SK-N-SH treated with all-trans-retinoic acid at 6 μM for 48 hours (cell line): ENCODE results near the gene UTS2.

ENCODE experiments used
- ATAC-seq: fragments of 200-7000 bp; cut with Tn5 transposase; 3 replicates; pipeline ENCODE4 v1.9.1; 2020; ENCODE audit warnings: mild to moderate bottlenecking, moderate library complexity
- ARNTL ChIP-seq: fragments of 450-650 bp; formaldehyde crosslinking; IDR thresholded peaks from 2 replicates; pipeline ENCODE4 v1.5.0; 2020; ENCODE audit warnings: low read depth, mild to moderate bottlenecking, moderate library complexity, borderline replicate concordance
- BACH2 ChIP-seq: fragments of 250-450 bp; sonication (Bioruptor Pico); IDR thresholded peaks from 2 replicates; pipeline ENCODE4 v1.9.0; 2021; ENCODE audit warnings: mild to moderate bottlenecking, borderline replicate concordance
- CREB5 ChIP-seq: fragments of 250-450 bp; sonication (Bioruptor Pico); IDR thresholded peaks from 2 replicates; pipeline ENCODE4 v1.5.1; 2020; ENCODE audit warnings: low read depth, mild to moderate bottlenecking, moderate library complexity
- CSDC2 ChIP-seq: fragments of 250-450 bp; sonication (Bioruptor Pico); IDR thresholded peaks from 2 replicates; pipeline ENCODE4 v1.5.0; 2020; ENCODE audit warnings: mild to moderate bottlenecking, moderate library complexity
- CSRNP3 ChIP-seq: fragments of 250-450 bp; sonication (Bioruptor Pico); IDR thresholded peaks from 2 replicates; pipeline ENCODE4 v1.5.1; 2021; ENCODE audit warnings: mild to moderate bottlenecking, moderate library complexity
- ESRRG ChIP-seq: fragments of 250-450 bp; sonication (Bioruptor Pico); IDR thresholded peaks from 2 replicates; pipeline ENCODE4 v1.6.1; 2021; ENCODE audit warnings: mild to moderate bottlenecking
- GLIS3 ChIP-seq: fragments of 250-450 bp; sonication (Bioruptor Pico); IDR thresholded peaks from 2 replicates; pipeline ENCODE4 v1.5.0; 2020; ENCODE audit warnings: mild to moderate bottlenecking, moderate library complexity
- ISL1 ChIP-seq: fragments of 250-450 bp; sonication (Bioruptor Pico); IDR thresholded peaks from 2 replicates; pipeline ENCODE4 v2.1.2; 2022; ENCODE audit warnings: mild to moderate bottlenecking, moderate library complexity
- OSR1 ChIP-seq: fragments of 250-450 bp; sonication (Bioruptor Pico); IDR thresholded peaks from 2 replicates; pipeline ENCODE4 v1.8.0; 2022; ENCODE audit warnings: moderate library complexity, mild to moderate bottlenecking, inconsistent platforms
- PATZ1 ChIP-seq: fragments of 250-450 bp; sonication (Bioruptor Pico); IDR thresholded peaks from 2 replicates; pipeline ENCODE4 v1.8.0; 2020; ENCODE audit warnings: mild to moderate bottlenecking, moderate library complexity, borderline replicate concordance
- POU6F1 ChIP-seq: fragments of 250-450 bp; sonication (Bioruptor Pico); IDR thresholded peaks from 2 replicates; pipeline ENCODE4 v1.8.0; 2021; ENCODE audit warnings: low read depth, mild to moderate bottlenecking, moderate library complexity, borderline replicate concordance
- PPARA ChIP-seq: fragments of 250-450 bp; sonication (Bioruptor Pico); IDR thresholded peaks from 2 replicates; pipeline ENCODE4 v1.5.0; 2020; ENCODE audit warnings: mild to moderate bottlenecking, borderline replicate concordance
- SNAI2 ChIP-seq: fragments of 250-450 bp; sonication (Bioruptor Pico); IDR thresholded peaks from 2 replicates; pipeline ENCODE4 v1.5.0; 2020; ENCODE audit warnings: mild to moderate bottlenecking, moderate library complexity
- TCF4 ChIP-seq: fragments of 250-450 bp; sonication (Bioruptor Pico); IDR thresholded peaks from 2 replicates; pipeline ENCODE4 v1.8.0; 2021; ENCODE audit warnings: mild to moderate bottlenecking, moderate library complexity, borderline replicate concordance
- TOX ChIP-seq: fragments of 250-450 bp; sonication (Bioruptor Pico); IDR thresholded peaks from 2 replicates; pipeline ENCODE4 v1.8.0; 2021; ENCODE audit warnings: mild to moderate bottlenecking, moderate library complexity, borderline replicate concordance
- TSHZ2 ChIP-seq: fragments of 250-450 bp; sonication (Bioruptor Pico); IDR thresholded peaks from 2 replicates; pipeline ENCODE4 v1.5.0; 2020; ENCODE audit warnings: mild to moderate bottlenecking, moderate library complexity
- ZC3H10 ChIP-seq: fragments of 250-450 bp; sonication (Bioruptor Pico); IDR thresholded peaks from 2 replicates; pipeline ENCODE4 v1.5.1; 2021; ENCODE audit warnings: mild to moderate bottlenecking, moderate library complexity
- ZFP3 ChIP-seq: fragments of 250-450 bp; sonication (Bioruptor Pico); IDR thresholded peaks from 2 replicates; pipeline ENCODE4 v1.5.0; 2020; ENCODE audit warnings: mild to moderate bottlenecking, moderate library complexity
- ZFP30 ChIP-seq: fragments of 450-650 bp; formaldehyde crosslinking; IDR thresholded peaks from 2 replicates; pipeline ENCODE4 v1.5.0; 2022; ENCODE audit warnings: mild to moderate bottlenecking, moderate library complexity
- ZNF565 ChIP-seq: fragments of 450-650 bp; formaldehyde crosslinking; conservative IDR thresholded peaks from 2 replicates; pipeline ENCODE4 v1.5.0; 2020; ENCODE audit warnings: low read depth, mild to moderate bottlenecking, moderate library complexity
- ZNF70 ChIP-seq: fragments of 450-650 bp; formaldehyde crosslinking; IDR thresholded peaks from 2 replicates; pipeline ENCODE4 v1.5.0; 2020; ENCODE audit warnings: mild to moderate bottlenecking, moderate library complexity
- ZNF8 ChIP-seq: fragments of 450-650 bp; formaldehyde crosslinking; IDR thresholded peaks from 2 replicates; pipeline ENCODE4 v1.5.0; 2020; ENCODE audit warnings: mild to moderate bottlenecking, moderate library complexity

The UTS2 gene

GRCh38 chr1:7857985-7858384 lies 5.1 kb upstream of the UTS2 start:
- no peak for TF ChIP-seq BACH2 (CRISPR knock-in tag)
- TF ChIP-seq ZFP30 = no peak
- no peak for TF ChIP-seq GLIS3 (CRISPR knock-in tag)
- no peak for TF ChIP-seq ZNF565 (CRISPR knock-in tag)
- TF ChIP-seq CSDC2 = no peak
- TF ChIP-seq TOX (CRISPR knock-in tag) = no peak
- no peak for TF ChIP-seq PATZ1 (CRISPR knock-in tag)
- TF ChIP-seq PPARA (CRISPR knock-in tag) = no peak
- TF ChIP-seq CREB5 (CRISPR knock-in tag) = no peak
- no peak for TF ChIP-seq OSR1 (CRISPR knock-in tag)
- no peak for TF ChIP-seq ISL1
- no peak for TF ChIP-seq ZNF70
- no peak for TF ChIP-seq ZNF8 (CRISPR knock-in tag)
- ATAC-seq = no peak

- no peak for TF ChIP-seq CSDC2
- TF ChIP-seq ARNTL (CRISPR knock-in tag) = no peak
- TF ChIP-seq ZC3H10 (CRISPR knock-in tag) = no peak
- TF ChIP-seq ZNF565 (CRISPR knock-in tag) = no peak
- no peak for TF ChIP-seq TOX (CRISPR knock-in tag)
- no peak for TF ChIP-seq ISL1
- TF ChIP-seq OSR1 (CRISPR knock-in tag) = no peak
- no peak for TF ChIP-seq CSRNP3 (CRISPR knock-in tag)
- TF ChIP-seq ESRRG = no peak
- no peak for TF ChIP-seq PPARA (CRISPR knock-in tag)
- TF ChIP-seq SNAI2 (CRISPR knock-in tag) = no peak
- TF ChIP-seq ZNF8 (CRISPR knock-in tag) = no peak
- no peak for TF ChIP-seq ZNF70
- no peak for TF ChIP-seq ZFP3 (CRISPR knock-in tag)
- ATAC-seq = no peak
Measured at GRCh38 chr1:7857000-7857399, 4.1 kb upstream of the UTS2 start.

- TF ChIP-seq BACH2 (CRISPR knock-in tag) = no peak
- no peak for TF ChIP-seq TCF4
- no peak for TF ChIP-seq ZFP3 (CRISPR knock-in tag)
- TF ChIP-seq TSHZ2 (CRISPR knock-in tag) = no peak
- no peak for TF ChIP-seq CREB5 (CRISPR knock-in tag)
- no peak for TF ChIP-seq POU6F1 (CRISPR knock-in tag)
- no peak for ATAC-seq
Measured at GRCh38 chr1:7856345-7856744, 3.5 kb upstream of the UTS2 start.
